ENCODE measurements around the gene DXO.
A peak's percentile ranks its signal among the peaks of the same experiment; 100 is the strongest.
"Not testable (repeated sequence)": the region's sequence is repeated elsewhere in the genome, so short reads cannot be mapped to it uniquely, and the experiment has no call there.

The DXO gene

DNA sequence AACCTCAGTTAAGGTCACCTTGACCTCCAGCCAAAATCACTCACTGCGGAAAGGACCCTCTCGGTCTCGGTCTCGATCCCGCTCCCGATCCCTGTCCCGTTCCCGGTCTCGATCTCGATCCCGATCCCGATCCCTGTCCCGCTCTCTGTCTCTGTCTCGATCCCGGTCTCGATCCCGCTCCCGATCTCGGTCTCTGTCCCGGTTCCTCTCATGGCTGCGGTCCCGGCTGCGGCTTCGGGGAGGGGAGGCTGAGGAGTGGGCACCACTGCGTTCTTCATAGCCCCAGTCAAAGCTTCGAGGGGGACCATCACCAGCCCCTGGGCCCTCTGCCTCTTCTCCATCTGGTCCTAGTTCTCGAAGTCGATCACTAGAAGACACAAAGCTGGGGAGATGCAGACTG lies 17.4 kb downstream of the DXO start:
- no peak for DNase-seq

DNA sequence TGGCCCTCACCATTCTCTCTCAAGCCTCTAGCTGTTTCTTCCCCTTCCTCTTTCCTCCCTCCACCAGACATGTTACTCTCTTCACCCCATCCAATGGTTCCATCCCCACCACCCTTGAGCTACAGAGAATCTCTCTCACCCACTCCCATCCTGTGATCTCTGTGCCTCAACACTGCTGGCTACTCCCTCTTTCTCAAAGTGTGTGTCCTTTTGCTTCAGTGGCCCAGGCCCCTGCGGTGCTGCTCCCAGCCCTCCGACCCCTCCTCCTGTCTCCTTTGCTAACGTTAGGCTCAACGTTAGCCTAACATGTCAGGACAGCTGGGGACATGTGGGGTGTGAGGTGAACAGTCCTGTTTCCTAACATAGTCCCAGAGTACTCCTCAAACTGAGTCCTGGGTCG lies 19.0 kb downstream of the DXO start:
- DNase-seq, result no peak

DNA sequence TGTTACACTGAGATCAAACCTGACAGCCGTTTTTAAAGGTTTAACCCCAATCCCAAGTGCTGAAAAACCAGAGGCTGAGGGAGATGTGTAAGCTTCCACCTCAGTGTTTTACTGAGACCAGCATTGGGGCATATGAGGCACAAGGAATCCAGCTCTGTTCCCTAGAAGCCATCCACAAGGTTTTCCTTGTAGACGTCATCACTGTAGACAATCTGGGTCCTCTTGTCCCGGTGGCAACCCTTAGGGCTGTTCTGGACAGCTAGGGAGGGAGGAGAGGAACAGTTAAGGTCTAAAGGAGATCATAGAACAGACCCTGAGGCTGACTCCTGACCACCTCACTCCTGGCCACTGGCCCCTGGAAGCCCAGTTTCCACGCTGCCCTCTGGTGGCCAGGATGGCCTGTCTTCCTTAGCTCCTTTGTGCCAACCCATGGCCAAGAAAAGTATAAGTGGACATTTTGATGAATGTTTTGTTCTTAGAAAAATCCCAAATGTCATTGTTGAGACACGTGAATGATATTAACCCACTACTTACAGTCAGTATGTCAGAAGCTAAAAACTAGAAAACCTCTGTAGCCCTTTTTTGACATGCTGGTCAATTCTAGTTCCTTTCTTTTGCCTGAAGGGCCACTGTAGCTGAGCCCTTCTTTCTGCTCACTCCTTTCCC lies 19.7 kb downstream of the DXO start:
- peak; percentile 79 for DNase-seq

DNA sequence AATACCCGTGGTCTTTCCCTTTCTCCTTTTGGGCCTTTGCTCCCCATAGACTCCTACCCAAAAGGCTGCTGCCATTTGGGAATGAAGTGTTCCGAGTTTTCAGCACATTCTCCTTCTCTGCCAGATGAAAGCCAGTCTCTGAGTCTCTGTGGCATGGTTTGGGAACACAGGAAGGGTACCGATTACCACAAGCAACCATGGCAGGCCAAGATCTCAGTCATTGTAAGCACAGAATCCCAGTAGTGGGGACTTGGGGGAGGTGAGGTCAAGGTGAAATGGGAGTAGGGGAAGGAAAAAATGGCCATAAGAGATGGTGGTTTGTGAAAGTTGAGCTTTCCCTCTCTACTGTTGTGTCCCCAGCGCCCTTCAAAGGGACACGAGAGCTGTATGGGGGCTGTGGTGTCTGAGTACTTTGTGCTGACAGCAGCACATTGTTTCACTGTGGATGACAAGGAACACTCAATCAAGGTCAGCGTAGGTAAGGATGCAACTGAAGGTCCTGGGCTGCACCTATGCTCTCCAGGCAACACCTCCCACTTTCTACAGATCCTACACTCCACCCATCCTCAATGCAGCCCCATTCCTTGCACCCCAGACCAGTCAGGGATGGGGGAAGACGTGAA lies 21.9 kb downstream of the DXO start:
- DNase-seq, result no peak

DNA sequence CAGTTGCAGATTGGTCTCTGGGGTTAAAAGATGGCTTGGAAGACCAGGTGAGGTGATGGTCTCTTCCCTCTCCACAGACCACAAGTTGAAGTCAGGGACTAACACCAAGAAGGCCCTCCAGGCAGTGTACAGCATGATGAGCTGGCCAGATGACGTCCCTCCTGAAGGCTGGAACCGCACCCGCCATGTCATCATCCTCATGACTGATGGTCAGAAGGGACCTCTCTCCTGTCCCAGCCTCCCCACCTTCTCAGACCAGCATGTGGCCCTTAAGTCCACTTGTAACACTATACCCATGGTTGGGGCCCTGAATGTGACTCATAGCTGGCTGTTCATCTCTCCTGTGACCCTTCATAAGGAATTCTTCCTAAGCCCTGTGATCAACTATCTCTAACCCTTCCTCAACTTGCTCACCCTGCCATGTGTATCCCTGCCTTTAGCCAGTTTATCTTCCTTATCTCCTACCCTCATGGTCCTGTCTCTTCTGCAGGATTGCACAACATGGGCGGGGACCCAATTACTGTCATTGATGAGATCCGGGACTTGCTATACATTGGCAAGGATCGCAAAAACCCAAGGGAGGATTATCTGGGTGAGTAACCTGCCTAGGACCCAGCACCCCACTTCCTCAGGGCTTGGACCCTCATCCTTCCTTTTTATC lies 23.1 kb downstream of the DXO start:
- DNase-seq, result no peak

DNA sequence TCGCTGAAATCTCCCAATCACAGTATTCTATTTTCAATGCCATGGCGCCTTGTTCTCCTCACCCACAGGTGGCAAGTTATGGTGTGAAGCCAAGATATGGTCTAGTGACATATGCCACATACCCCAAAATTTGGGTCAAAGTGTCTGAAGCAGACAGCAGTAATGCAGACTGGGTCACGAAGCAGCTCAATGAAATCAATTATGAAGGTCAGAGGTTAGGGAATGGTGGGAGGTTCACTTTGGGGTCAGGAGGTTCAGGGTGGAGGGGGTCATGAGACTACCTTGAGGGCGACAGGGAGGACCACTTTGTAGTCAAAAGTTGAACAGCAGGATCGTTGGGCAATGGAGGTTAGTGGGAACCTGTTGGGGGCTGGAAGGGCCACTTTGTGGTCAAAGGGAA lies 23.6 kb downstream of the DXO start:
- DNase-seq, result no peak

DNA sequence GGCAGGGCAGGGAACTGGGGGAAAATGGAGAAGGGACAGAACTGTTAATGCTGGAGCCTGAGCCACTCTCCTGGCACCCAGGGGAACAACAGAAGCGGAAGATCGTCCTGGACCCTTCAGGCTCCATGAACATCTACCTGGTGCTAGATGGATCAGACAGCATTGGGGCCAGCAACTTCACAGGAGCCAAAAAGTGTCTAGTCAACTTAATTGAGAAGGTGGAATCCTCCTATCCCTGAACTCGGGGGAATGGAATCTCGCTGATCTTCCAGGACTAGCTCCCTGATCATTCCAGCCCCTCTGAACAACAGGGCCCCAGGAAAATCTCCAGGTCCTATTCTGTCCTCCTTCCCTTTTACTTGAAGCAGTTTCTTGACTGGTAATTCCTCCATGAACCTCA lies 24.1 kb downstream of the DXO start:
- no peak for DNase-seq

DNA sequence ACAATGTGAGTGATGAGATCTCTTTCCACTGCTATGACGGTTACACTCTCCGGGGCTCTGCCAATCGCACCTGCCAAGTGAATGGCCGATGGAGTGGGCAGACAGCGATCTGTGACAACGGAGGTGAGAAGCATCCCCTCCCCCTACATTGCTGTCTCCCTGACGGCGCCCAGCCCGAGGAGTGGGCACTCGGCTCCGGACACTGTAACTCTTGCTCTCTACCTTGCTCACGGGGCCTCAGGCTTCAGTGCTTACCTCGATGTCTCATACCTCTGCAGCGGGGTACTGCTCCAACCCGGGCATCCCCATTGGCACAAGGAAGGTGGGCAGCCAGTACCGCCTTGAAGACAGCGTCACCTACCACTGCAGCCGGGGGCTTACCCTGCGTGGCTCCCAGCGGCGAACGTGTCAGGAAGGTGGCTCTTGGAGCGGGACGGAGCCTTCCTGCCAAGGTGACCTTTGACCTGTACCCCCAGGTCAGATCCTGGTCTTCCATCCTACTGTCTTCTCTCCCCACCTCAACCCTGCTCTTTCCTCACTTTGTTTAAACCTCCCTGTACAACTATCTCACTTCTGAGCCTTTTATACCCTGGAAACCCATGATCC lies 24.8 kb downstream of the DXO start:
- no peak for DNase-seq

DNA sequence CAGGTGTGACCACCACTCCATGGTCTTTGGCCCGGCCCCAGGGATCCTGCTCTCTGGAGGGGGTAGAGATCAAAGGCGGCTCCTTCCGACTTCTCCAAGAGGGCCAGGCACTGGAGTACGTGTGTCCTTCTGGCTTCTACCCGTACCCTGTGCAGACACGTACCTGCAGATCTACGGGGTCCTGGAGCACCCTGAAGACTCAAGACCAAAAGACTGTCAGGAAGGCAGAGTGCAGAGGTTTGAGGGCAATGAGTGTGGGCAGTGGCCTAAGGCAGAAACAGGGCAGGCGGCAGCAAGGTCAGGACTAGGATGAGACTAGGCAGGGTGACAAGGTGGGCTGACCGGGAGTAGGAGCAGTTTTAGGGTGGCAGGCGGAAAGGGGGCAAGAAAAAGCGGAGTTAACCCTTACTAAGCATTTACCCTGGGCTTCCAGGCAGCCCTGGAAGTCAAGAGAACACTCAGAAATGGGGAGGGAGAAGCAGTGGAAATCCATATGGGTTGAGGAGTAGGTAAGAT lies 25.5 kb downstream of the DXO start:
- no peak for DNase-seq

DNA sequence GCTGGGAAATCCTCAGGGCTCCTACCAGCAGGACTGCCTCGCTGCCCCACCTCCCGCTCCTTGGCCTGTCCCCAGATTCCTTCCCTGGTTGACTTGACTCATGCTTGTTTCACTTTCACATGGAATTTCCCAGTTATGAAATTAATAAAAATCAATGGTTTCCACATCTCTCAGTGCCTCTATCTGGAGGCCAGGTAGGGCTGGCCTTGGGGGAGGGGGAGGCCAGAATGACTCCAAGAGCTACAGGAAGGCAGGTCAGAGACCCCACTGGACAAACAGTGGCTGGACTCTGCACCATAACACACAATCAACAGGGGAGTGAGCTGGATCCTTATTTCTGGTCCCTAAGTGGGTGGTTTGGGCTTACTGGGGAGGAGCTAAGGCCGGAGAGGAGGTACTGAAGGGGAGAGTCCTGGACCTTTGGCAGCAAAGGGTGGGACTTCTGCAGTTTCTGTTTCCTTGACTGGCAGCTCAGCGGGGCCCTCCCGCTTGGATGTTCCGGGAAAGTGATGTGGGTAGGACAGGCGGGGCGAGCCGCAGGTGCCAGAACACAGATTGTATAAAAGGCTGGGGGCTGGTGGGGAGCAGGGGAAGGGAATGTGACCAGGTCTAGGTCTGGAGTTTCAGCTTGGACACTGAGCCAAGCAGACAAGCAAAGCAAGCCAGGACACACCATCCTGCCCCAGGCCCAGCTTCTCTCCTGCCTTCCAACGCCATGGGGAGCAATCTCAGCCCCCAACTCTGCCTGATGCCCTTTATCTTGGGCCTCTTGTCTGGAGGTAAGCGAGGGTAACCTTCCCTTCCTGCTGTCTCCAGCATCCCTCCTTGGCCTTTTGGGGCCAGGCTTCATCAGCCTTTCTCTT lies 26.2 kb downstream of the DXO start, which contains the start of gene CFB:
Gene CFB (plus strand): TSS at position 589 of the 863 bp plus-strand sequence. CDS start 127 bp downstream, at position 716.
- DNase-seq, result peak; percentile 19

DNA sequence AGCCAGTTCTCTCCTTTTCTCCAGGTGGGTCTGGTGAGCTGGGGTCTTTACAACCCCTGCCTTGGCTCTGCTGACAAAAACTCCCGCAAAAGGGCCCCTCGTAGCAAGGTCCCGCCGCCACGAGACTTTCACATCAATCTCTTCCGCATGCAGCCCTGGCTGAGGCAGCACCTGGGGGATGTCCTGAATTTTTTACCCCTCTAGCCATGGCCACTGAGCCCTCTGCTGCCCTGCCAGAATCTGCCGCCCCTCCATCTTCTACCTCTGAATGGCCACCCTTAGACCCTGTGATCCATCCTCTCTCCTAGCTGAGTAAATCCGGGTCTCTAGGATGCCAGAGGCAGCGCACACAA lies 26.8 kb downstream of the DXO start:
- no peak for DNase-seq

DNA sequence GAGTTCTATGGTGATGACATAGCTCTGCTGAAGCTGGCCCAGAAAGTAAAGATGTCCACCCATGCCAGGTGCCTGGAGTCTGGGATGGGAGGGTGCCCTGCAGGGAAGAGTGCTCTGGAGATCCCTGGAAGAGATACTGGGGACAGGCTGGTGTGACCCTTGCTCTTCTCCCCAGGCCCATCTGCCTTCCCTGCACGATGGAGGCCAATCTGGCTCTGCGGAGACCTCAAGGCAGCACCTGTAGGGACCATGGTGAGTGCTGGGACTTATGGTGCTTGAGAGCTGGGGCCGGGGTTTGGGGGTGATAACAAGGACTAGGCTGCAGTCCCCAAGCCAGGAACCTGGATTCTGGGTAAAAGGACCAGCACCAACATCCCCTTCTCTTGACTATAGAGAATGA lies 28.2 kb downstream of the DXO start:
- DNase-seq, result no peak

DNA sequence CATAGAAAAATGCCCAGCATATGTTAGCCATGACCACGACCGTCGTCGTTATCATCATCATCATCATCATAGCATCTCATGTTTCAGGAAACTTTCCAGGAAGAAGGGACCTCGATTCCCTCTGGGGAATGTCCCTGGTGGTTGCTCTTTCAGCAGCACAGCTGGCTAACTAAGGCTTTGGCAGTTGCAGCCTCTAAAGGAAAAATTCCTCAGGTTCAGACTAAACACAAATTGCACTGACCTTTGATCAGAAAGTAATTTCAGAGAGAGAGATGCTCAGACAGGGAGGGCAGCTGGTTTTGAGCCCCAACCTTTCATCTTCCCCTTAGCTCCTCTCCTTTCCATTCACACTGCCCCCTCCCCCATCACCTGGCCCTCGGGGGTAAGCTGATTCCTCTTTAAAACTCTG lies 31.7 kb downstream of the DXO start:
- no peak for DNase-seq

DNA sequence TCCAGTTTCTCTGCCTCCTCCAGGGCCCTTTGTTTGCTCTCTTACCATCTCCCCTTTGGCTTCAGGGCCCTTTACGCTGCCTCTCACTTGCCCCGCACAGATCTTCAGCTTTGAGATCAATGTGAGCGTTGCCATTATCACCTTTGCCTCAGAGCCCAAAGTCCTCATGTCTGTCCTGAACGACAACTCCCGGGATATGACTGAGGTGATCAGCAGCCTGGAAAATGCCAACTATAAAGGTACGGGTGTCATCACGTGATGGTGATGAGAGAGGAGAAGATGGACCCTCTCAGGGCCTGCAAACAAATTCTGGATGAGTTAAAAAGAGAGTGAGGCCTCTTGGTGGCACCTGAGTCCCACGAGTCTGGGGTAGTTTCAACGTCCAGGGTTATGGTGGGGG lies 36.1 kb downstream of the DXO start:
- DNase-seq, result no peak

DNA sequence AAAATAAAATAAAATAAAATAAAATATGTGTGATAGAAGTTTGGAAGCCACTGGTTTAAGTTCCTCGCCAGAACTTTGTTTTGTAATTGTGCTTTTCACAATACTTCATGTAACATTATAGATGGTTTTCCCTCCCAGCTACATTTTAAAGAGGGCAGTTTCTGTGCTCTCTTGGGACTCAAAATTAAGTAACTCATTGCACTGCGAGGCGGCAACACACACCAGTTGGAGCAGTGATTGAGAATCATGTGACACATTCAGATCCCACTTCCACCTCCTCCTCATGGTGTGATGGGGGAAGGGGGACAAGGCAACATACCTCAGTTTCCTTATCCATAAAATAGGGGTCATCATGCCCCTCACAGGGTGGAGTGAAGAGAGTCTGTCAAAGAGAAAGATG lies 36.9 kb downstream of the DXO start:
- no peak for DNase-seq

DNA sequence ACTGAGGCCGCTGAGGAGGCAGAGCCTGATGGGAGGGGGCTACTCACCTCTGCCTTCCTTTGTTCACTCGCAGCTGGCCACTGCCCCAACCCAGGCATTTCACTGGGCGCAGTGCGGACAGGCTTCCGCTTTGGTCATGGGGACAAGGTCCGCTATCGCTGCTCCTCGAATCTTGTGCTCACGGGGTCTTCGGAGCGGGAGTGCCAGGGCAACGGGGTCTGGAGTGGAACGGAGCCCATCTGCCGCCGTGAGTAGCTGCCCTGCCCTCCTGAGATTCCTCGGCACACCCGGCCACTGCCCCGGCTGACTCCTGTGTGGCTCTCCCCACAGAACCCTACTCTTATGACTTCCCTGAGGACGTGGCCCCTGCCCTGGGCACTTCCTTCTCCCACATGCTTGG lies 38.4 kb downstream of the DXO start:
- DNase-seq, result no peak

DNA sequence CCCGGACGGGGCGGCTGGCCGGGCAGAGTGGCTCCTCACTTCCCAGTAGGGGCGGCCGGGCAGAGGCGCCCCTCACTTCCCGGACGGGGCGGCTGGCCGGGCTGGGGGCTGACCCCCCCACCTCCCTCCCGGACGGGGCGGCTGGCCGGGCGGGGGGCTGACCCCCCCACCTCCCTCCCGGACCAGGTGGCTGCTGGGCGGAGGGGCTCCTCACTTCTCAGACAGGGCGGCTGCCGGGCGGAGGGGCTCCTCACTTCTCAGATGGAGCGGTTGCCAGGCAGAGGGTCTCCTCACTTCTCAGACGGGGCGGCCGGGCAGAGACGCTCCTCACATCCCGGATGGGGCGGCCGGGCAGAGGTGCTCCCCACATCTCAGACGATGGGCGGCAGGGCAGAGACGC lies 39.8 kb downstream of the DXO start:
- not testable (repeated sequence) for DNase-seq

DNA sequence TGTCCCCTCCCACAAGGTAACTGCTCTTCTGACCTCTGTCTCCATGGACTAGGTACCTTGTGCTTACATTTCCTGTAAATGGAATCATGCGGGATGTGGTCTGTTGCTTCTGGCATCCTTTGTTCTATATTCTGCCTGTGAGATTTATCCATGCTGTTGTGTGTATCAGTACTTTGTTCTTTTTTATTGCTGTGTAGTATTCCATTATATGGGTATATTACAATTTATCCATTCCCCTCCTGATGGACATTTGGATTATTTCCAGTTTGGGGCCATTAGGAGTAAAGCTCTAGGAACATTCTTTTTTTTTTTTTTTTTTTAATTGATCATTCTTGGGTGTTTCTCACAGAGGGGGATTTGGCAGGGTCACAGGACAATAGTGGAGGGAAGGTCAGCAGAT lies 41.0 kb downstream of the DXO start:
- DNase-seq, result no peak

DNA sequence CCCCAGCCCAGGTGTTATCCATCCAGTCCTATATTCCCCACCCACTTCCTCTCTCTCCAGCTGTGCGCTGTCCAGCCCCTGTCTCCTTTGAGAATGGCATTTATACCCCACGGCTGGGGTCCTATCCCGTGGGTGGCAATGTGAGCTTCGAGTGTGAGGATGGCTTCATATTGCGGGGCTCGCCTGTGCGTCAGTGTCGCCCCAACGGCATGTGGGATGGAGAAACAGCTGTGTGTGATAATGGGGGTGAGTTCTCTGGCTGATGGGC lies 43.3 kb downstream of the DXO start:
- no peak for DNase-seq

DNA sequence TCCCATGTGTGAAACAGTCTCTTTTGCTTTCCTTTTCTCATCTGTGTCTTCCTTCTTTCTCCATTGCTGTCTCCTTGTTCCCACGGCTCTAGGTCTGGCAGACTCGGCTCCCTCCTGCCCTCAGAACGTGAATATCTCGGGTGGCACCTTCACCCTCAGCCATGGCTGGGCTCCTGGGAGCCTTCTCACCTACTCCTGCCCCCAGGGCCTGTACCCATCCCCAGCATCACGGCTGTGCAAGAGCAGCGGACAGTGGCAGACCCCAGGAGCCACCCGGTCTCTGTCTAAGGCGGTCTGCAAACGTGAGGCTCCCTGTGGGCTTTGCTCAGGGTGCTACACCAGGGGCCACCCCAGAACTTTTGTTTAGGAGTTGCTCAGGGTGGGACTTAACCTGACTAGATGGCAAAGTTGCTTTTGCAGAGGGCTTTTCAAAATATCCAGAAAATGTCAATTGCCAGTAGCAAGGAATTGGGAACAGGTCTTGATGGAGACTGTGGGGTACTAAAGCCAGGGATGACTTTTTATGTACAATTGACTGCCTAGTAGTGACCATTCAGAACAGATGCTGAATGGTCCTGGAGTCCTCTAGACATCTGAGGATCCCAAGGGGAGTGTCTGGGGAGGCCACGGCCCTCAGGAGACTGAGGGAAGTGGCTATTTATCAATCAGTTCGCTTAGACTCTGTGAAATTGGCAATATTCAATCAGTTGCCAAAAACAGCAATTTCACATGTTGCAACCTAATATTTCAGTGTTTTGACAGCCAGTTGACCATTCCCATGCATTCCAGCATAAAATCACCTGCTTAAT lies 43.9 kb downstream of the DXO start:
- DNase-seq, result no peak

DNA sequence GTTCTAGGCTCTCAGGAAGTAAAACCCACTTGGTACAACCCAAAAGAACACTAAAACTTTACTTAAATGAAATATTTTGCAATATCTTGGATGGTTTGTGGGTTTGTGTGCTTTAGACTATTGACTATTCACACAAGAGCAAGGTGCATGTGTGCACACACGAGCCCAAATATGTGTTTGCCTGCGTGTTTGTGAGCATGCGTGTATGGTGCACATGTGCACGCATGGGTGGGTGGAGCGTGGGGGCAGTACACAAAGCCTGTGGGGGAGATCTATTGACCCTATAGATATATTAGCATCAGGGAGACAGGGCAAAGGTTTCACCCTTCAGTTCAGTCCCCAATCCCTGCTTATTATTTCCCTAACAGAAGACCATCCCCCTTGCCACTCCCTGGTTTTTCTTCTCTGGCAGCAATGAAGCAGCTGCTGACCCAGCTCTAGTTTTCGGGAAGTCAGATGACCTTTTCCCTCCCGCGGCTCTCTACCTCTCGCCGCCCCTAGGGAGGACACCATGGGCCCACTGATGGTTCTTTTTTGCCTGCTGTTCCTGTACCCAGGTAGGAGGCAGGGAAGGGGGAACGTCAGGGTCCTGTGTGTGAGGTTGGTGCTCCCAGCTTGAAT lies 44.6 kb downstream of the DXO start, which contains the start of gene C2:
Gene C2 (plus strand): TSS at position 476 of the 621 bp plus-strand sequence. CDS start 36 bp downstream, at position 512.
- DNase-seq, result no peak

DNA sequence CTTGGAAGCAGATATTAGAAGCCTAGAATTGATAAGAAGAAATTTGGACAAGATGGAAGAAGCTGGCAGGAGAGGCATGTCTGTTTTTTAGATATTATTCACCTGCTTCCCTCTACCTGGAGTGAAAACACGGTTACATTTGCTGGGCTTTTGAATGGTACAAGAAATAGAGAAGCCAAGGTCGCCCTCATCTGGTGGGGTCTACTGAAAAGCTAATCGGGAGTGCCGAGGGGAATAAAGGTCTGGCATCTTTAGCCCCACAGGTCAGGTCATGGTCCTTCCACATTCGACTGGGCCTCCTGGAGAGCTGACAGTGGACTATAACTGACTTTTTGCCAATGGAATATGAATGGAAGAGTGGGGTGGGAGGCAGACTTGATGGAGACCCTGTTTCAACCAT lies 49.0 kb downstream of the DXO start:
- no peak for DNase-seq
